CD14-positive monocyte (primary cell): Measurements from ENCODE around the gene CTDP1. TPM values are rescaled to one million over a fixed set of nuclear protein-coding genes. Genes with fewer than 3 reads are reported as not detected.
A peak's percentile ranks its signal among the peaks of the same experiment; 100 is the strongest.

Experiments
- DNase-seq, 3 donors: peaks; one replicate each; pipeline ENCODE4 v3.0.0-alpha.2; 2011 to 2022
- H2AFZ ChIP-seq: 2 replicates; pipeline ENCODE4 v1.6.0; 2012; ENCODE audit warnings: mild to moderate bottlenecking, low read depth, low read length, inconsistent platforms; ENCODE audit not compliant: insufficient read depth, poor library complexity, severe bottlenecking
- H3K27ac ChIP-seq, 2 donors: 1 replicate in 1 of 2; 2 replicates in 1 of 2; pipeline ENCODE4 v1.5.1; 2012 to 2013; ENCODE audit warnings: low read length in 2 of 2, control low read depth in 1 of 2, inconsistent platforms in 1 of 2, low read depth in 1 of 2, mild to moderate bottlenecking in 1 of 2
- H3K27me3 ChIP-seq, 2 donors: one replicate each; pipeline versions ENCODE4 v1.6.0 to v1.6.1; 2011 to 2013; ENCODE audit warnings: low read length in 2 of 2; ENCODE audit not compliant: control insufficient read depth in 2 of 2, insufficient read depth in 2 of 2
- H3K36me3 ChIP-seq, 2 donors: replicated peaks in 1 of 2; 1 replicate in 1 of 2; 2 replicates in 1 of 2; pipeline versions ENCODE4 v1.5.1 to v1.6.1; 2012 to 2013; ENCODE audit warnings: low read length in 2 of 2, control low read depth in 1 of 2, inconsistent platforms in 1 of 2, mild to moderate bottlenecking in 1 of 2; ENCODE audit not compliant: insufficient read depth in 2 of 2, control insufficient read depth in 1 of 2
- H3K4me1 ChIP-seq, 2 donors: 1 replicate in 1 of 2; 2 replicates in 1 of 2; pipeline versions ENCODE4 v1.5.1 to v1.6.1; 2012 to 2013; ENCODE audit warnings: low read length in 2 of 2, control low read depth in 1 of 2, inconsistent platforms in 1 of 2, mild to moderate bottlenecking in 1 of 2, moderate library complexity in 1 of 2; ENCODE audit not compliant: insufficient read depth in 2 of 2, control insufficient read depth in 1 of 2
- H3K4me2 ChIP-seq: replicated peaks from 2 replicates; pipeline ENCODE3; 2012; ENCODE audit warnings: low read length, moderate library complexity, mild to moderate bottlenecking; ENCODE audit not compliant: poor library complexity, severe bottlenecking; ENCODE audit errors: extremely low read depth
- H3K4me3 ChIP-seq, 3 experiments: fragments of 200-600 bp in 1 of 3; sonication (generic) in 1 of 3; replicated peaks in 1 of 3; 1 replicate in 2 of 3; 2 replicates in 1 of 3; pipeline ENCODE4 v1.5.1; 2011 to 2013; ENCODE audit warnings: low read length in 3 of 3, mild to moderate bottlenecking in 3 of 3, control low read depth in 2 of 3, low read depth in 2 of 3, inconsistent platforms in 1 of 3, moderate library complexity in 1 of 3
- H3K79me2 ChIP-seq: 2 replicates; pipeline ENCODE4 v1.6.0; 2012; ENCODE audit warnings: mild to moderate bottlenecking, control low read depth, inconsistent platforms, low read length, moderate library complexity; ENCODE audit not compliant: insufficient read depth
- H3K9ac ChIP-seq: 2 replicates; pipeline ENCODE4 v1.6.0; 2017; ENCODE audit warnings: low read length, mild to moderate bottlenecking; ENCODE audit not compliant: insufficient read depth, poor library complexity, severe bottlenecking
- H3K9me3 ChIP-seq, 2 donors: replicated peaks in 1 of 2; 1 replicate in 1 of 2; 2 replicates in 1 of 2; pipeline versions ENCODE4 v1.5.1 to v1.6.1; 2012 to 2013; ENCODE audit warnings: low read length in 2 of 2, control low read depth in 1 of 2; ENCODE audit not compliant: control insufficient read depth in 1 of 2, insufficient read depth in 1 of 2
- H4K20me1 ChIP-seq: 2 replicates; pipeline ENCODE4 v1.6.0; 2012; ENCODE audit warnings: mild to moderate bottlenecking, low read length, control low read depth, moderate library complexity; ENCODE audit not compliant: insufficient read depth
- H3K27ac Mint-ChIP-seq, 7 donors: one replicate each; pipeline ENCODE4 v1.8.0; 2020; ENCODE audit warnings: mild to moderate bottlenecking in 7 of 7, mixed read lengths in 7 of 7, moderate library complexity in 6 of 7, inconsistent platforms in 2 of 7
- H3K27me3 Mint-ChIP-seq, 3 donors: one replicate each; pipeline ENCODE4 v1.8.0; 2021 to 2022; ENCODE audit warnings: low read depth in 3 of 3, mild to moderate bottlenecking in 3 of 3, mixed read lengths in 3 of 3, moderate library complexity in 3 of 3, inconsistent platforms in 1 of 3
- H3K36me3 Mint-ChIP-seq, 2 donors: one replicate each; pipeline ENCODE4 v1.8.0; 2020; ENCODE audit warnings: mixed read lengths in 2 of 2, inconsistent platforms in 1 of 2, mild to moderate bottlenecking in 1 of 2
- H3K4me1 Mint-ChIP-seq: one replicate; pipeline ENCODE4 v1.8.0; 2020; ENCODE audit warnings: mild to moderate bottlenecking, mixed read lengths
- H3K4me3 Mint-ChIP-seq, 2 donors: one replicate each; pipeline ENCODE4 v1.8.0; 2020; ENCODE audit warnings: mild to moderate bottlenecking in 2 of 2, mixed read lengths in 2 of 2, moderate library complexity in 1 of 2
- H3K9me3 Mint-ChIP-seq, 7 donors: one replicate each; pipeline ENCODE4 v1.8.0; 2020 to 2022; ENCODE audit warnings: mixed read lengths in 7 of 7, mild to moderate bottlenecking in 6 of 7, moderate library complexity in 6 of 7, inconsistent platforms in 2 of 7
- CTCF ChIP-seq: fragments of 200-600 bp; IDR thresholded peaks from one replicate; pipeline ENCODE4 v1.8.0; 2022; ENCODE audit warnings: antibody characterized with exemption, mild to moderate bottlenecking
- WGBS: methylation state at CpG from one replicate; pipeline ENCODE4 v1.1.5; 2013; ENCODE audit warnings: missing lambda C conversion rate; ENCODE audit not compliant: insufficient coverage; 5-methylcytosine and 5-hydroxymethylcytosine counted together
- intact Hi-C, 2 donors: fragments of 100-400 bp; cut with micrococcal nuclease; formaldehyde crosslinking; loops; one replicate each; pipeline versions ENCODE4 v1.15.0 to v1.15.1; 2023
- polyA plus RNA-seq, 3 donors: library from polyadenylated mRNA; depleted of rRNA in 1 of 3; unstranded in 2 of 3; stranded (reverse) in 1 of 3; fragments of 300-500 nt in 2 of 3; fragments of >200 nt in 1 of 3; fragmentation: Illumina TruSeq in 2 of 3; gene quantifications; 1 replicate in 2 of 3; 2 replicates in 1 of 3; pipeline ENCODE4 v1.2.3, GENCODE V29; 2012 to 2021

The CTDP1 gene
- polyA plus RNA-seq, 3 donors = 9.1 to 13.9 (median 9.1) TPM

- peaks cover 36 to 49% of the 10 kb centered on the region in 2 donors for H3K36me3 Mint-ChIP-seq
These were observed 75.3 kb downstream of the CTDP1 start for GRCh38 chr18:79754831-79755351.

GRCh38 chr18:79755496-79756142, 76.0 kb downstream of the CTDP1 start:
- peaks cover 16 to 40% (median 17%) of the 10 kb centered on the region in 7 donors for H3K9me3 Mint-ChIP-seq
- no peak overlapping the region for H3K4me3 Mint-ChIP-seq

More at GRCh38 chr18:79754831-79755351, 75.3 kb downstream of the CTDP1 start:
- Histone ChIP-seq H3K27ac (no peak overlapping the region), H3K27me3 (no peaks in the 10 kb centered on the region), H3K79me2 (no peaks in the 10 kb centered on the region), H3K9me3 (peaks cover 24 to 33% of the 10 kb centered on the region in 2 donors), H3K36me3 (peaks cover 34 to 46% of the 10 kb centered on the region in 2 donors), H3K9ac (no peak overlapping the region), H3K4me2 (no peak overlapping the region), H3K4me3 (no peak overlapping the region), H3K4me1 (no peaks in the 10 kb centered on the region), H2AFZ (no peak overlapping the region), H4K20me1 (peaks cover 10% of the 10 kb centered on the region)
- no peak for DNase-seq
- WGBS = 97% methylated on average over 14 of the region's 27 CpGs
- TF ChIP-seq CTCF = no peak
- Mint-ChIP-seq H3K27ac (peak overlapping the region in 1 of 7 donors; percentile 18), H3K9me3 (peaks cover 16 to 40% (median 17%) of the 10 kb centered on the region in 7 donors), H3K4me1 (no peaks in the 10 kb centered on the region), H3K27me3 (peaks cover 0 to 4% (median 0%) of the 10 kb centered on the region in 3 donors), H3K4me3 (no peak overlapping the region)
- intact Hi-C loops = no loop called here

More at GRCh38 chr18:79755496-79756142, 76.0 kb downstream of the CTDP1 start:
- peaks cover 0 to 3% (median 0%) of the 10 kb centered on the region in 3 donors for H3K27me3 Mint-ChIP-seq
- H3K79me2 ChIP-seq = no peaks in the 10 kb centered on the region
- peaks cover 35 to 43% of the 10 kb centered on the region in 2 donors for H3K36me3 Mint-ChIP-seq
- no peaks in the 10 kb centered on the region for H3K27me3 ChIP-seq
- 99% methylated on average over 23 of the region's 31 CpGs for WGBS
- H3K36me3 ChIP-seq = peaks cover 30 to 44% of the 10 kb centered on the region in 2 donors
- TF ChIP-seq CTCF = no peak
- no peak overlapping the region for H3K9ac ChIP-seq
- H3K4me2 ChIP-seq = no peak overlapping the region
- no peak overlapping the region for H2AFZ ChIP-seq
- no peaks in the 10 kb centered on the region for H3K4me1 Mint-ChIP-seq
- H4K20me1 ChIP-seq = peaks cover 10% of the 10 kb centered on the region
- intact Hi-C loops = no loop called here
- H3K4me3 ChIP-seq = no peak overlapping the region
- H3K27ac ChIP-seq = no peak overlapping the region
- H3K27ac Mint-ChIP-seq = peak overlapping the region in 1 of 7 donors; percentile 18
- H3K9me3 ChIP-seq = peaks cover 24 to 33% of the 10 kb centered on the region in 2 donors
- DNase-seq = no peak
- no peaks in the 10 kb centered on the region for H3K4me1 ChIP-seq
